Measurements from ENCODE around the gene NXPH3.

The NXPH3 gene

GRCh38 chr17:49582789-49583188 lies 7.1 kb downstream of the NXPH3 start:
- no peak for TF ChIP-seq ZNF350 (tag by site-specific recombination; IDR thresholded peaks at IDR 0.05)
- peak; percentile 26; the same call in 1 of the 2 replicates for TF ChIP-seq ZFHX2 (tag by site-specific recombination; conservative IDR thresholded peaks at IDR 0.05)
- H3K27ac ChIP-seq (ENCODE audit: extremely low read depth, low read depth, low read length) = no peak overlapping the region
- CTCF ChIA-PET = interaction anchor here (0.6 to 14.4 kb wide), 2 partner anchors 47 to 115 kb away, joined by 3 to 486 read pairs; partner anchors contain the start of gene SLC35B1

GRCh38 chr17:49583226-49583625 lies 7.6 kb downstream of the NXPH3 start:
- POLR2A ChIA-PET = interaction anchor here (1.5 kb wide), 1 partner anchor 13 kb away, joined by 3 read pairs; no protein-coding TSS in a partner anchor
- H3K4me1 ChIP-seq (ENCODE audit: control insufficient read depth, insufficient read depth, low read length) = no peaks in the 10 kb centered on the region
- no peaks in the 10 kb centered on the region for H3K36me3 ChIP-seq (ENCODE audit: control insufficient read depth in 2 of 2, insufficient read depth in 1 of 2, low read length in 2 of 2)
- H3K4me3 ChIP-seq (ENCODE audit: low read depth, low read length) = no peak overlapping the region
- CTCF ChIA-PET = interaction anchor here (0.7 kb wide), 1 partner anchor 8 kb away, joined by 3 read pairs; no protein-coding TSS in a partner anchor
- TF ChIP-seq INSM2 (tag by site-specific recombination; IDR thresholded peaks at IDR 0.05) (no peak), ZNF350 (tag by site-specific recombination; IDR thresholded peaks at IDR 0.05) (no peak), GLI2 (tag by site-specific recombination; IDR thresholded peaks at IDR 0.05; ENCODE audit: borderline replicate concordance, low read depth) (no peak), HIC1 (tag by site-specific recombination; IDR thresholded peaks at IDR 0.05) (0 out of 2 replicates have a peak, but pooled peaks have one; percentile 20), ZNF23 (tag by site-specific recombination; IDR thresholded peaks at IDR 0.05; ENCODE audit: borderline replicate concordance) (no peak), ZNF292 (tag by site-specific recombination; IDR thresholded peaks at IDR 0.05; ENCODE audit: borderline replicate concordance, low read depth) (no peak), PRDM6 (tag by site-specific recombination; IDR thresholded peaks at IDR 0.05) (no peak), ZNF510 (tag by site-specific recombination; IDR thresholded peaks at IDR 0.05; ENCODE audit: insufficient replicate concordance) (no peak), ZNF830 (tag by site-specific recombination; IDR thresholded peaks at IDR 0.05; ENCODE audit: low read depth) (no peak)
- no peaks in the 10 kb centered on the region for H3K9me3 ChIP-seq (ENCODE audit: control insufficient read depth, insufficient read depth, low read depth, low read length)
- H3K27ac ChIP-seq (ENCODE audit: extremely low read depth, low read depth, low read length) = no peak overlapping the region

More at GRCh38 chr17:49582789-49583188, 7.1 kb downstream of the NXPH3 start:
- H3K36me3 ChIP-seq (ENCODE audit: control insufficient read depth in 2 of 2, insufficient read depth in 1 of 2, low read length in 2 of 2) = no peaks in the 10 kb centered on the region
- no peaks in the 10 kb centered on the region for H3K4me1 ChIP-seq (ENCODE audit: control insufficient read depth, insufficient read depth, low read length)
- POLR2A ChIA-PET = interaction anchor here (0.9 to 1.5 kb wide), 2 partner anchors 13 to 95 kb away, joined by 3 read pairs; no protein-coding TSS in a partner anchor
- H3K4me3 ChIP-seq (ENCODE audit: low read depth, low read length) = no peak overlapping the region
- no peaks in the 10 kb centered on the region for H3K9me3 ChIP-seq (ENCODE audit: control insufficient read depth, insufficient read depth, low read depth, low read length)

- Histone ChIP-seq H3K36me3 (ENCODE audit: control insufficient read depth in 2 of 2, insufficient read depth in 1 of 2, low read length in 2 of 2) (no peaks in the 10 kb centered on the region), H3K9me3 (ENCODE audit: control insufficient read depth, insufficient read depth, low read depth, low read length) (no peaks in the 10 kb centered on the region), H3K27ac (ENCODE audit: extremely low read depth, low read depth, low read length) (no peak overlapping the region), H3K4me3 (ENCODE audit: low read depth, low read length) (no peak overlapping the region), H3K4me1 (ENCODE audit: control insufficient read depth, insufficient read depth, low read length) (no peaks in the 10 kb centered on the region)
- CTCF ChIA-PET = interaction anchor here (0.6 to 0.7 kb wide), 2 partner anchors 9 to 81 kb away, joined by 3 read pairs; no protein-coding TSS in a partner anchor
- no peak for TF ChIP-seq ZNF776 (tag by site-specific recombination; IDR thresholded peaks at IDR 0.05; ENCODE audit: borderline replicate concordance)
- no peak for TF ChIP-seq SETDB1 (IDR thresholded peaks at IDR 0.05; ENCODE audit: insufficient read length, low read length)
- TF ChIP-seq ZNF112 (tag by site-specific recombination; IDR thresholded peaks at IDR 0.05) = no peak
- POLR2A ChIA-PET = interaction anchor here (1.5 kb wide), 1 partner anchor 14 kb away, joined by 3 read pairs; no protein-coding TSS in a partner anchor
Measured at GRCh38 chr17:49583889-49584288, 8.2 kb downstream of the NXPH3 start.
